Stimulated activated CD4-positive, alpha-beta T cell treated with anti-CD3 and anti-CD28 coated beads, Interleukin-12 subunit alpha, Interleukin-12 subunit beta, amount 100 ng/mL, for 4 hours (primary cell): Measurements from ENCODE around the gene ZGLP1.

Experiments used
- DNase-seq: peaks from one replicate; pipeline ENCODE4 v3.0.0-alpha.2; 2020

Gene ZGLP1

GRCh38 chr19:10271543-10272086, 38.0 kb downstream of the ZGLP1 start:
- DNase-seq = no peak

DNA sequence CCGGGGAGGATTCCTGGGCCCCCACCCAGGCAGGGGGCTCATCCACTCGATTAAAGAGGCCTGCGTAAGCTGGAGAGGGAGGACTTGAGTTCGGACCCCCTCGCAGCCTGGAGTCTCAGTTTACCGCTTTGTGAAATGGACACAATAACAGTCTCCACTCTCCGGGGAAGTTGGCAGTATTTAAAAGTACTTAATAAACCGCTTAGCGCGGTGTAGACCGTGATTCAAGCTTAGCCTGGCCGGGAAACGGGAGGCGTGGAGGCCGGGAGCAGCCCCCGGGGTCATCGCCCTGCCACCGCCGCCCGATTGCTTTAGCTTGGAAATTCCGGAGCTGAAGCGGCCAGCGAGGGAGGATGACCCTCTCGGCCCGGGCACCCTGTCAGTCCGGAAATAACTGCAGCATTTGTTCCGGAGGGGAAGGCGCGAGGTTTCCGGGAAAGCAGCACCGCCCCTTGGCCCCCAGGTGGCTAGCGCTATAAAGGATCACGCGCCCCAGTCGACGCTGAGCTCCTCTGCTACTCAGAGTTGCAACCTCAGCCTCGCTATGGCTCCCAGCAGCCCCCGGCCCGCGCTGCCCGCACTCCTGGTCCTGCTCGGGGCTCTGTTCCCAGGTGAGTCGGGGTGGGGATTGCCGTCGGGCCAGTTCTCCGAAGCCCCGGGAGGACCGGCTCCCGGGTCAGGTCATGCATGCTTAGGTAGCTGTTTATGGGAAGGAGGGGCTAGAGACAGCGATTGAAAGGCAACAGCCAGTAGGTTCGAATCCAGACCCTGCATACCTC, 38.8 kb downstream of the ZGLP1 start, which contains the start of gene ICAM1:
ICAM1 (plus strand) TSS at position 505 of the 779 bp plus-strand sequence; CDS start at position 545, 40 bp downstream.
- peak; percentile 65 for DNase-seq

DNA sequence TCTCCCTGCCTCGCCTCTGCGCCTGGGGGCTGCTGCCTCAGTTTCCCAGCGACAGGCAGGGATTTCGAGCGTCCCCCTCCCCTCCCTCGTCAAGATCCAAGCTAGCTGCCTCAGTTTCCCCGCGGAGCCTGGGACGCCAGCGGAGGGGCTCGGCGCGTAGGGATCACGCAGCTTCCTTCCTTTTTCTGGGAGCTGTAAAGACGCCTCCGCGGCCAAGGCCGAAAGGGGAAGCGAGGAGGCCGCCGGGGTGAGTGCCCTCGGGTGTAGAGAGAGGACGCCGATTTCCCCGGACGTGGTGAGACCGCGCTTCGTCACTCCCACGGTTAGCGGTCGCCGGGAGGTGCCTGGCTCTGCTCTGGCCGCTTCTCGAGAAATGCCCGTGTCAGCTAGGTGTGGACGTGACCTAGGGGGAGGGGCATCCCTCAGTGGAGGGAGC, 39.4 kb downstream of the ZGLP1 start:
- DNase-seq = peak; percentile 56

GRCh38 chr19:10269333-10270179, 40.1 kb downstream of the ZGLP1 start:
- peak; percentile 88 for DNase-seq

- DNase-seq = no peak
Observed at GRCh38 chr19:10268071-10268470, 41.5 kb downstream of the ZGLP1 start.

- no peak for DNase-seq
Observed at GRCh38 chr19:10266706-10267105, 42.9 kb downstream of the ZGLP1 start.

DNA sequence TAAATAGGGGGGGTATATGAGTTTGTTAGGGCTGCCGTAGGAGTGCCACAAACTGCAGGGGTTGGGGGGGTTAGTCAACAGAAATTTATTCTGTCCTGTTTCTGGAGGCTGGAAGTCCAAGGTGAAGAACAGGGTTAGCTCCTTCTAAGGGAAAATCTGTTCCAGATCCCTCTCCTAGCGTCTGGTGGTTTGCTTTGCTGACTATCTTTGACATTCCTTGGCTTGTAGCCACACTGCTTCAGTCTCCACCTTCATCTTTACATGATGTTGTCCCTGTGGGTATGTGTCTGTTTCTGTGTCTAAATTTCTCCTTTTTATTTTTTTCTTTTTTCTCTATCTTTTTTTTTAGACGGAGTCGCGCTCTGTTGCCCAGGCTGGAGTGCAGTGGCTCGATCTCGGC, 46.8 kb downstream of the ZGLP1 start:
- DNase-seq = no peak

DNA sequence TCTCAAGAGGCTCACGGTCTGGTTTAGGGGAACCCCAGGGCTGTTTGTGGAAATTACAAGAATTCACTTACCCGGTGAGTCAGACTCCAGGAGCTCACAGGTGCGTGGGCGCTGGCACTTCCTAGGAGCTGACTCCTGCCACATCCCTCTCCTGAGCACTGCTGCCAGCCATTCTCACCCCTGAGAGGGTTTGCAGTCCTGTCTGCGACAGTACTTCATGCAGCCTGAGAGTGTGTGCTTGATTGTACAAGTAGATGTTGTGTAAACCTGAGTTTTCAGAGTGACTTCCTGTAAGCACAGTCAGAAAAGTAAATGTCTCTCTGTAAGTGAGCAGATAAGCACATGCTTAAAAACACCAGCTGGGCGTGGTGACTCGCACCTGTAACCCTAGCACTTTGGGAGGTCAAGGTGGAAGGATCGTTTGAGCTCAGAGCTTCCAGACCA, 49.5 kb downstream of the ZGLP1 start:
- DNase-seq = peak; percentile 58

DNA sequence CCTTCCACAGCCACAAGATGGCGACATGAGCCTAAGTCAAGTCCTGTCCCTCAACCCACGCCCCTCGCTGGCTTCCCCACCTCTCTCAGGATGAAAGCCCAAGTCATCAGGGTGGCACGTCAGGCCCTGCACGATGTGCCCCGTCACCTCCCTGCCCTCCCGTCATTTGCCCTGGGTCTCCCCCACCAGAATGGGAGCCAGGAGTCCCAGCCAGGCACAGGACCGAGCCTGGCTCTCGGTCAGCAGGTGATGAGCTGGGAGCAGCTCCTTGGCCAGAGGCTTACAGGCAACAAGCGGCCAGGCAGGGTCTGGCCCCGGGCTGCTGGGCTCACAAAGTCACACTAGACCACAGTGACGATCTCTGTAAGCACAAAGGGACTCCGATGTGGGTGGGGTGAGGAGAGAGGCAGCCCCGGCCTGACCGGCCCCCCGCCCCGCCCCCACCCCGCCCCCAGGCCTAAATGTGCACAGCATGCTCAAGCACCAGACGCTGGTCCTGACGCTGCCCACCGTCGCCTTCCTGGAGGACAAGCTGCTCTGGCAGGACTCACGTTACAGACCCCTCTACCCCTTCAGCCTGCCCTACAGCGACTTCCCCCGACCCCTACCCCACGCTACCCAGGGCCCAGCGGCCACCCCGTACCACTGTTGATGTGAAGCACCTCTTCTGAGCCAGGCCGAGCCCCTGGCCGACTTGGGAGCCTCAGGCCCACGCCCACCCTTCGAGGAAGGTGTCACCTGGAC, 50.3 kb downstream of the ZGLP1 start:
- peak; percentile 90 for DNase-seq

- no peak for DNase-seq
Observed at GRCh38 chr19:10258080-10258710, 51.4 kb downstream of the ZGLP1 start.

DNA sequence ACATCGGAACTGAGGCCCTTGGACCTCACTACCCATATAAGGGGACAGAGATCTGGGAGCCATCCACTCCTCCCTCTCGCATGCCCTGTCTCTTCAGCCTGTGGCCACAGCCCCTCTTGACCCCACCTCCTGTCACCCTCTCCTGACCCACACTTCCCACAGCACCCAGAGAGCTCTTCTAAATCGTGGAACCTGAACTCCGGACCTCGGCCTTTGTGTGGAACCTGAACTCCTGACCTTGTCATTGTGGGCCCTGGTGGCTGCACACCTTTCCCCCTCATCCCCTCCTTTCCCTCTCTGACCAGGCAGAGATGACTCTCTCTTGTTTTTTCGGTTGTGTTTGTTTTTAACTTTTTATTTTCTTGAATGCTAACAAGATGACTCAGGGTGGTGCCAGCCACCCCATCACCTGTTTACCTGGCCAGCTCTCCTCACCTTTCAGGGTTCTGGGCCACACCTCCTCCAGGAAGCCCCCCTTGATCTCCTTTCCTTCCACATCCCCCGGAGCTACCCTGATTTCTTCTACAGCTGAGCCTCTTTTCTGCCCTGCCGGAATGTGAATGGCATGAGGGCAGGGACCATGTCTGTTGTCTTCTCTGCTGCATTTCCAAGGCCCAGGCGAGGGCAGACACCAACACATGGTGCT, 52.5 kb downstream of the ZGLP1 start:
- DNase-seq = no peak

DNA sequence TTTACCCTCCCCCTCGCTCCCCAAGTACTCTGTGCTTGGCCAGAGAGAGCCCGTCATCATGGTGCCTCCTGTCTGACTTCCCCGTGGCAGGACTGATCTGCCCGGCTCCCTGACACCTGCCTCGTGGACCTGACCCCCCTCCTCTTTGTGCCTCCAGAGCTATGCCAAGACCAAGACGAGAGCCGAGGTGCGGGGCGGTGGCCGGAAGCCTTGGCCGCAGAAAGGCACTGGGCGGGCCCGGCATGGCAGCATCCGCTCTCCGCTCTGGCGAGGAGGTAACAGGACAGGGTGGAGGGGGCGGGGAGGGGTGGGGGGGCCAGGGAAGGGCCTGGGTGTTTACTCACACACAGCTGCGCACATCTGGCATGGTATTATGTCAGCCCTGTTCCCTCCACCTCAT, 53.1 kb downstream of the ZGLP1 start:
- DNase-seq = no peak

- DNase-seq = no peak
Observed at GRCh38 chr19:10255358-10255757, 54.3 kb downstream of the ZGLP1 start.
